IMR-90 (cell line): Measurements from ENCODE around the gene ABHD6. TPM values are rescaled to one million over a fixed set of nuclear protein-coding genes. Genes with fewer than 3 reads are reported as not detected.

ENCODE experiments used
- ATAC-seq: fragments of 200-7000 bp; cut with Tn5 transposase; 2 replicates; pipeline ENCODE4 v1.9.1; 2020; ENCODE audit warnings: low read depth, mild to moderate bottlenecking, moderate library complexity
- BruUV-seq: library from RNA; stranded (reverse); fragments of 400-500 nt; replicated peaks from 2 replicates; lab custom pipeline; 2021; lab: Mats Ljungman, UMichigan
- CTCF ChIA-PET: fragments of 300-600 bp; formaldehyde crosslinking; extraction: SDS; loops from one replicate; lab custom pipeline; 2021; ENCODE audit warnings: antibody characterized with exemption; lab: Yijun Ruan, JAX
- POLR2A ChIA-PET: fragments of 300-600 bp; sonication (Branson Sonifier 250); formaldehyde crosslinking; loops from one replicate; lab custom pipeline; 2022; ENCODE audit warnings: antibody characterized with exemption; ENCODE audit not compliant: unreplicated experiment; lab: Charles Lee
- DNase-seq: peaks from one replicate; pipeline ENCODE4 v3.0.0; 2013
- H2AFZ ChIP-seq: replicated peaks from 2 replicates; pipeline ENCODE3; 2013; ENCODE audit warnings: low read length, mild to moderate bottlenecking; ENCODE audit not compliant: poor library complexity
- H2AK5ac ChIP-seq: 2 replicates; pipeline ENCODE4 v1.6.1; 2013; ENCODE audit warnings: low read depth, low read length, inconsistent platforms
- H2AK9ac ChIP-seq: replicated peaks from 2 replicates; pipeline ENCODE3; 2013; ENCODE audit warnings: mild to moderate bottlenecking, low read depth, low read length, moderate library complexity; ENCODE audit not compliant: poor library complexity
- H2BK120ac ChIP-seq: 2 replicates; pipeline ENCODE4 v1.6.1; 2013; ENCODE audit warnings: low read depth, low read length, inconsistent platforms
- H2BK15ac ChIP-seq: 3 replicates; pipeline ENCODE4 v1.6.1; 2013; ENCODE audit warnings: low read depth, low read length, inconsistent platforms
- H2BK20ac ChIP-seq: 2 replicates; pipeline ENCODE4 v1.6.1; 2013; ENCODE audit warnings: low read depth, mild to moderate bottlenecking, inconsistent platforms, low read length, moderate library complexity
- H2BK5ac ChIP-seq: 2 replicates; pipeline ENCODE4 v1.6.1; 2013; ENCODE audit warnings: mild to moderate bottlenecking, low read depth, low read length, inconsistent platforms; ENCODE audit not compliant: poor library complexity, severe bottlenecking
- H3K14ac ChIP-seq: replicated peaks from 2 replicates; pipeline ENCODE4 v1.6.1; 2013; ENCODE audit warnings: low read depth, low read length, inconsistent platforms
- H3K18ac ChIP-seq: 2 replicates; pipeline ENCODE4 v1.6.1; 2013; ENCODE audit warnings: low read depth, low read length, control low read depth
- H3K23ac ChIP-seq: 2 replicates; pipeline ENCODE4 v1.6.1; 2013; ENCODE audit warnings: low read depth, low read length, inconsistent platforms
- H3K27ac ChIP-seq: 2 replicates; pipeline ENCODE4 v1.5.1; 2013; ENCODE audit warnings: mild to moderate bottlenecking, control low read depth, low read length; ENCODE audit not compliant: insufficient read depth
- H3K27me3 ChIP-seq: 2 replicates; pipeline ENCODE4 v1.6.1; 2013; ENCODE audit warnings: low read length; ENCODE audit not compliant: control insufficient read depth, insufficient read depth
- H3K36me3 ChIP-seq: 2 replicates; pipeline ENCODE4 v1.6.1; 2013; ENCODE audit warnings: low read length, mixed read lengths; ENCODE audit not compliant: control insufficient read depth, insufficient read depth
- H3K4ac ChIP-seq: 2 replicates; pipeline ENCODE4 v1.6.1; 2013; ENCODE audit warnings: low read depth, low read length, inconsistent platforms
- H3K4me1 ChIP-seq: 2 replicates; pipeline ENCODE4 v1.6.1; 2013; ENCODE audit warnings: low read length, mixed read lengths; ENCODE audit not compliant: control insufficient read depth, insufficient read depth
- H3K4me2 ChIP-seq: 2 replicates; pipeline ENCODE4 v1.6.1; 2013; ENCODE audit warnings: low read depth, mild to moderate bottlenecking, control low read depth, low read length, moderate library complexity
- H3K4me3 ChIP-seq: 2 replicates; pipeline ENCODE4 v1.5.1; 2013; ENCODE audit warnings: low read depth, mild to moderate bottlenecking, control low read depth, low read length, moderate library complexity; ENCODE audit not compliant: insufficient read depth
- H3K56ac ChIP-seq: 2 replicates; pipeline ENCODE4 v1.6.1; 2013; ENCODE audit warnings: low read length, inconsistent platforms; ENCODE audit not compliant: insufficient read depth; ENCODE audit errors: extremely low read depth
- H3K79me1 ChIP-seq, 2 experiments: 2 replicates each; pipeline ENCODE4 v1.6.1; 2013; ENCODE audit warnings: low read length in 2 of 2, inconsistent platforms in 1 of 2, low read depth in 1 of 2
- H3K9ac ChIP-seq: 2 replicates; pipeline ENCODE4 v1.6.1; 2013; ENCODE audit warnings: low read depth, low read length, control low read depth
- H3K9me1 ChIP-seq: 2 replicates; pipeline ENCODE4 v1.6.1; 2013; ENCODE audit warnings: low read length, inconsistent platforms; ENCODE audit not compliant: insufficient read depth
- H3K9me3 ChIP-seq: 2 replicates; pipeline ENCODE4 v1.6.1; 2013; ENCODE audit warnings: low read length; ENCODE audit not compliant: control insufficient read depth, insufficient read depth
- H4K20me1 ChIP-seq: 2 replicates; pipeline ENCODE4 v1.6.1; 2013; ENCODE audit warnings: low read length, inconsistent platforms; ENCODE audit not compliant: insufficient read depth
- H4K5ac ChIP-seq: 2 replicates; pipeline ENCODE4 v1.6.1; 2013; ENCODE audit warnings: mild to moderate bottlenecking, low read depth, low read length, control low read depth
- H4K8ac ChIP-seq, 2 experiments: 2 replicates each; pipeline ENCODE4 v1.6.1; 2013; ENCODE audit warnings: low read depth in 2 of 2, low read length in 2 of 2, control low read depth in 1 of 2, inconsistent platforms in 1 of 2
- H4K91ac ChIP-seq: 2 replicates; pipeline ENCODE4 v1.6.1; 2013; ENCODE audit warnings: low read depth, low read length, inconsistent platforms; ENCODE audit not compliant: insufficient read depth
- BHLHE40 ChIP-seq: fragments of 150-350 bp; IDR thresholded peaks from 2 replicates; pipeline ENCODE4 v1.6.1; 2016; ENCODE audit warnings: mild to moderate bottlenecking, low read depth, low read length
- CEBPB ChIP-seq: IDR thresholded peaks from 2 replicates; pipeline ENCODE4 v1.6.1; 2012; ENCODE audit warnings: low read depth, low read length, improper control_type of control experiment
- CHD1 ChIP-seq: IDR thresholded peaks from 2 replicates; pipeline ENCODE4 v1.6.1; 2012; ENCODE audit warnings: low read depth, low read length, improper control_type of control experiment
- FOS ChIP-seq: fragments of 150-350 bp; IDR thresholded peaks from 2 replicates; pipeline ENCODE4 v1.6.1; 2016; ENCODE audit warnings: low read depth, low read length
- MAFK ChIP-seq: IDR thresholded peaks from 2 replicates; pipeline ENCODE4 v1.6.1; 2012; ENCODE audit warnings: low read depth, low read length, improper control_type of control experiment
- MAZ ChIP-seq: IDR thresholded peaks from 2 replicates; pipeline ENCODE4 v1.6.1; 2012; ENCODE audit warnings: low read depth, mild to moderate bottlenecking, low read length, improper control_type of control experiment, moderate library complexity, borderline replicate concordance
- MXI1 ChIP-seq: IDR thresholded peaks from 2 replicates; pipeline ENCODE4 v1.6.1; 2012; ENCODE audit warnings: low read depth, mild to moderate bottlenecking, low read length, moderate library complexity, borderline replicate concordance
- NFE2L2 ChIP-seq: fragments of 150-350 bp; IDR thresholded peaks from 2 replicates; pipeline ENCODE4 v1.6.1; 2016; ENCODE audit warnings: low read depth, mild to moderate bottlenecking, low read length
- POLR2A ChIP-seq: IDR thresholded peaks from 2 replicates; pipeline ENCODE4 v1.6.1; 2012; ENCODE audit warnings: mild to moderate bottlenecking, low read depth, low read length
- RAD21 ChIP-seq: IDR thresholded peaks from 2 replicates; pipeline ENCODE4 v1.6.1; 2012; ENCODE audit warnings: low read length, improper control_type of control experiment
- RCOR1 ChIP-seq: IDR thresholded peaks from 2 replicates; pipeline ENCODE4 v1.6.1; 2012; ENCODE audit warnings: mild to moderate bottlenecking, low read length, improper control_type of control experiment; ENCODE audit not compliant: insufficient replicate concordance
- RFX5 ChIP-seq: IDR thresholded peaks from 2 replicates; pipeline ENCODE4 v1.8.0; 2012; ENCODE audit warnings: low read depth, mild to moderate bottlenecking, low read length, moderate library complexity
- SMC3 ChIP-seq: fragments of 150-350 bp; IDR thresholded peaks from 2 replicates; pipeline ENCODE4 v1.6.1; 2016; ENCODE audit warnings: low read depth, mild to moderate bottlenecking, antibody characterized with exemption, low read length, moderate library complexity
- WGBS, 2 experiments: methylation state at CpG; one replicate each; pipeline versions ENCODE4 v1.1.5 to v1.1.7; 2013; ENCODE audit warnings: missing lambda C conversion rate in 2 of 2; ENCODE audit not compliant: insufficient read length in 1 of 2; ENCODE audit errors: extremely low coverage in 2 of 2; 5-methylcytosine and 5-hydroxymethylcytosine counted together
- dilution Hi-C: fragments of 300-500 bp; cut with HindIII; formaldehyde crosslinking; loops from one replicate; pipeline ENCODE4 v1.14.3; 2018; ENCODE audit warnings: low sequenced_read_pairs; ENCODE audit not compliant: unreplicated experiment
- in situ Hi-C: fragments of 300-500 bp; cut with MboI; formaldehyde crosslinking; loops from 3 replicates; pipeline ENCODE4 v1.14.3; 2019; ENCODE audit warnings: low sequenced_read_pairs, inconsistent platforms, mixed read lengths
- intact Hi-C: fragments of 100-400 bp; cut with micrococcal nuclease; formaldehyde crosslinking; loops from 2 replicates; pipeline ENCODE4 v1.10.0; 2022
- polyA plus RNA-seq, 3 experiments: library from polyadenylated mRNA; depleted of rRNA; stranded (reverse); fragments of >200 nt; gene quantifications; 2 replicates each; pipeline ENCODE4 v1.2.3, GENCODE V29; 2012; ENCODE audit warnings: low replicate concordance in 1 of 3
- total RNA-seq: library from RNA; depleted of rRNA; stranded (reverse); fragments of >200 nt; gene quantifications from 2 replicates; pipeline ENCODE4 v1.2.3, GENCODE V29; 2012
- TF ChIP-seq, protein P1 (sequence below): conservative IDR thresholded peaks from 2 replicates; pipeline ENCODE4 v1.5.1; 2012; ENCODE audit warnings: mild to moderate bottlenecking, low read depth, low read length, improper control_type of control experiment
- TF ChIP-seq, protein P2 (sequence below): fragments of 150-350 bp; IDR thresholded peaks from 2 replicates; pipeline ENCODE4 v1.6.1; 2017; ENCODE audit warnings: mild to moderate bottlenecking, antibody characterized with exemption, low read length, low read depth
- TF ChIP-seq, protein P3 (sequence below): fragments of 150-350 bp; IDR thresholded peaks from 2 replicates; pipeline ENCODE4 v1.6.1; 2016; ENCODE audit warnings: low read depth, mild to moderate bottlenecking, low read length, moderate library complexity, borderline replicate concordance

ABHD6 gene
- total and polyA plus RNA-seq, 2 of the 4 experiments (the other 2 are of a cell fraction) = 5.0 to 5.6 TPM

DNA sequence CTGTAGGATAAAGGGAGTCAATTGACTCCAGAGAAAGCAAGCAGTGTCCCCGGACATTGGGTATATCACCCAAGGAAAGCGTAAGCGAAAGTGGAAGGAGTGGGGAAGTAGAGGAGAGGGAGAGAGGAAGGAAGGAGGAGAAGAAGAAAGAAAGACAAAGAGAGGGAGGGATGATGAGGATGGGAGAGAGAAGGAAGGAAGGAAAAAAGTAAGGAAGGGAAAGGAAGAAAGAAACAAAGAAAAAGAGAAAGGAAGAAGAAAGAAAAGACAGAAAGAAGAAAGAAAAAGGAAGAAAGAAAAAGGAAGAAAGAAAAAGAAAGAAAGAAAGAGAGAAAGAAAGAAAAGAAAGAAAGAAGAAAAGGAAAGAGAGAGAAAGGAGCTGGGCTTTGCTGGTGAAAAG lies 27.7 kb upstream of the ABHD6 start:
- WGBS, 2 experiments = 75% methylated on average over 3 of the region's 3 CpGs; no CpG with 5 or more reads in 1 of the 2 experiments
- H3K9me1 ChIP-seq = no peaks in the 10 kb centered on the region
- H3K9ac ChIP-seq = no peak overlapping the region
- POLR2A ChIA-PET = no interaction called here
- no peaks in the 10 kb centered on the region for H3K36me3 ChIP-seq
- CTCF ChIA-PET = interaction anchor here (1.3 kb wide), 1 partner anchor 32 kb away, joined by 3 read pairs; no protein-coding TSS in a partner anchor
- DNase-seq = no peak
- no peak overlapping the region for H3K56ac ChIP-seq
- H3K9me3 ChIP-seq = no peaks in the 10 kb centered on the region
- no peak overlapping the region for H2BK5ac ChIP-seq
- no peak overlapping the region for H4K5ac ChIP-seq
- H3K27ac ChIP-seq = no peak overlapping the region
- no peak for ATAC-seq
- no peaks in the 10 kb centered on the region for H3K79me1 ChIP-seq
- H2AK9ac ChIP-seq = no peak overlapping the region
- in situ Hi-C loops (no loop called here), intact Hi-C loops (no loop called here), dilution Hi-C loops (no loop called here)
- no peak overlapping the region for H2BK120ac ChIP-seq
- no peak overlapping the region for H3K18ac ChIP-seq
- TF ChIP-seq, protein P1, sequence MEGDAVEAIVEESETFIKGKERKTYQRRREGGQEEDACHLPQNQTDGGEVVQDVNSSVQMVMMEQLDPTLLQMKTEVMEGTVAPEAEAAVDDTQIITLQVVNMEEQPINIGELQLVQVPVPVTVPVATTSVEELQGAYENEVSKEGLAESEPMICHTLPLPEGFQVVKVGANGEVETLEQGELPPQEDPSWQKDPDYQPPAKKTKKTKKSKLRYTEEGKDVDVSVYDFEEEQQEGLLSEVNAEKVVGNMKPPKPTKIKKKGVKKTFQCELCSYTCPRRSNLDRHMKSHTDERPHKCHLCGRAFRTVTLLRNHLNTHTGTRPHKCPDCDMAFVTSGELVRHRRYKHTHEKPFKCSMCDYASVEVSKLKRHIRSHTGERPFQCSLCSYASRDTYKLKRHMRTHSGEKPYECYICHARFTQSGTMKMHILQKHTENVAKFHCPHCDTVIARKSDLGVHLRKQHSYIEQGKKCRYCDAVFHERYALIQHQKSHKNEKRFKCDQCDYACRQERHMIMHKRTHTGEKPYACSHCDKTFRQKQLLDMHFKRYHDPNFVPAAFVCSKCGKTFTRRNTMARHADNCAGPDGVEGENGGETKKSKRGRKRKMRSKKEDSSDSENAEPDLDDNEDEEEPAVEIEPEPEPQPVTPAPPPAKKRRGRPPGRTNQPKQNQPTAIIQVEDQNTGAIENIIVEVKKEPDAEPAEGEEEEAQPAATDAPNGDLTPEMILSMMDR = no peak
- no peak for TF ChIP-seq MAFK
- TF ChIP-seq SMC3 = no peak
- TF ChIP-seq, protein P2, sequence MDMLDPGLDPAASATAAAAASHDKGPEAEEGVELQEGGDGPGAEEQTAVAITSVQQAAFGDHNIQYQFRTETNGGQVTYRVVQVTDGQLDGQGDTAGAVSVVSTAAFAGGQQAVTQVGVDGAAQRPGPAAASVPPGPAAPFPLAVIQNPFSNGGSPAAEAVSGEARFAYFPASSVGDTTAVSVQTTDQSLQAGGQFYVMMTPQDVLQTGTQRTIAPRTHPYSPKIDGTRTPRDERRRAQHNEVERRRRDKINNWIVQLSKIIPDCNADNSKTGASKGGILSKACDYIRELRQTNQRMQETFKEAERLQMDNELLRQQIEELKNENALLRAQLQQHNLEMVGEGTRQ = no peak
- no peak for TF ChIP-seq RCOR1
- no peak for TF ChIP-seq MXI1
- no peak for TF ChIP-seq RFX5
- no peak for TF ChIP-seq NFE2L2
- TF ChIP-seq RAD21 = no peak
- no peak for TF ChIP-seq BHLHE40
- no peak for TF ChIP-seq CEBPB
- TF ChIP-seq POLR2A = no peak
- TF ChIP-seq, protein P3, sequence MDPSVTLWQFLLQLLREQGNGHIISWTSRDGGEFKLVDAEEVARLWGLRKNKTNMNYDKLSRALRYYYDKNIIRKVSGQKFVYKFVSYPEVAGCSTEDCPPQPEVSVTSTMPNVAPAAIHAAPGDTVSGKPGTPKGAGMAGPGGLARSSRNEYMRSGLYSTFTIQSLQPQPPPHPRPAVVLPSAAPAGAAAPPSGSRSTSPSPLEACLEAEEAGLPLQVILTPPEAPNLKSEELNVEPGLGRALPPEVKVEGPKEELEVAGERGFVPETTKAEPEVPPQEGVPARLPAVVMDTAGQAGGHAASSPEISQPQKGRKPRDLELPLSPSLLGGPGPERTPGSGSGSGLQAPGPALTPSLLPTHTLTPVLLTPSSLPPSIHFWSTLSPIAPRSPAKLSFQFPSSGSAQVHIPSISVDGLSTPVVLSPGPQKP = no peak
- no peak for TF ChIP-seq MAZ
- TF ChIP-seq CHD1 = no peak
- TF ChIP-seq FOS = no peak
- H2AFZ ChIP-seq = no peak overlapping the region
- H3K27me3 ChIP-seq = peaks cover 38% of the 10 kb centered on the region
- no peaks in the 10 kb centered on the region; the same call in 1 of the 2 replicates for H3K4me1 ChIP-seq
- H4K91ac ChIP-seq = no peak overlapping the region
- H2BK15ac ChIP-seq = no peak overlapping the region
- H3K14ac ChIP-seq = no peak overlapping the region
- no peak overlapping the region for H4K8ac ChIP-seq
- H3K4ac ChIP-seq = no peak overlapping the region
- no peak overlapping the region for H3K4me2 ChIP-seq
- no peaks in the 10 kb centered on the region for H4K20me1 ChIP-seq
- no peak overlapping the region for H2AK5ac ChIP-seq
- no peak overlapping the region for H2BK20ac ChIP-seq
- H3K23ac ChIP-seq = no peak overlapping the region
- BruUV-seq = no TSS peak
- H3K4me3 ChIP-seq = no peak overlapping the region
